GM23338 (cell line): Measurements from ENCODE around the gene CEP78.

Source experiments
- CREB1 ChIP-seq: fragments of 250-450 bp; sonication (Bioruptor Pico); IDR thresholded peaks from 2 replicates; pipeline ENCODE4 v1.5.0; 2020; ENCODE audit warnings: low read depth, mild to moderate bottlenecking, moderate library complexity
- CTCF ChIP-seq, 2 experiments: fragments of 200-600 bp in 1 of 2; sonication (generic) in 1 of 2; conservative IDR thresholded peaks; 2 replicates each; pipeline versions ENCODE4 v1.5.1 to v1.6.1; 2016 to 2017; ENCODE audit warnings: antibody characterized with exemption in 2 of 2, low read depth in 2 of 2, mild to moderate bottlenecking in 2 of 2, moderate library complexity in 1 of 2
- ETS1 ChIP-seq: IDR thresholded peaks from 2 replicates; pipeline ENCODE4 v1.6.1; 2016; ENCODE audit warnings: antibody characterized with exemption
- EZH2 ChIP-seq: fragments of 200-600 bp; sonication (generic); IDR thresholded peaks from one replicate; pipeline ENCODE4 v1.8.0; 2017; ENCODE audit warnings: antibody characterized with exemption, mild to moderate bottlenecking, low read depth; ENCODE audit not compliant: unreplicated experiment
- EZH2phosphoT487 ChIP-seq: fragments of 200-600 bp; sonication (generic); IDR thresholded peaks from one replicate; pipeline ENCODE4 v1.8.1; 2018; ENCODE audit warnings: antibody characterized with exemption; ENCODE audit not compliant: unreplicated experiment
- JUNB ChIP-seq: IDR thresholded peaks from one replicate; pipeline ENCODE4 v1.6.1; 2016; ENCODE audit warnings: antibody characterized with exemption; ENCODE audit not compliant: unreplicated experiment
- NANOG ChIP-seq: IDR thresholded peaks from 2 replicates; pipeline ENCODE4 v1.6.1; 2016; ENCODE audit warnings: antibody characterized with exemption, borderline replicate concordance
- POLR2AphosphoS5 ChIP-seq: IDR thresholded peaks from 2 replicates; pipeline ENCODE4 v1.6.1; 2016; ENCODE audit warnings: antibody characterized with exemption, low read depth
- REST ChIP-seq: IDR thresholded peaks from one replicate; pipeline ENCODE4 v1.6.1; 2018; ENCODE audit warnings: antibody characterized with exemption; ENCODE audit not compliant: unreplicated experiment
- STAT1 ChIP-seq: IDR thresholded peaks from one replicate; pipeline ENCODE4 v1.6.1; 2016; ENCODE audit warnings: antibody characterized with exemption; ENCODE audit not compliant: unreplicated experiment
- ZNF331 ChIP-seq: fragments of 250-450 bp; sonication (Bioruptor Pico); IDR thresholded peaks from 2 replicates; pipeline ENCODE4 v1.5.0; 2020; ENCODE audit warnings: low read depth, mild to moderate bottlenecking, moderate library complexity

GRCh38 chr9:78218890-78219289 lies 17.0 kb upstream of the CEP78 start:
- TF ChIP-seq JUNB (no peak), CTCF (conservative IDR thresholded peaks at IDR 0.05; ENCODE audit: low read depth in 2 of 2) (no peak), CREB1 (no peak), POLR2AphosphoS5 (no peak), REST (no peak), EZH2 (no peak), EZH2phosphoT487 (no peak), ZNF331 (no peak), STAT1 (no peak), ETS1 (no peak), NANOG (no peak)
